Fibroblast of skin of left biceps (primary cell): ENCODE data around the gene ACP3.

Experiments used
- DNase-seq, 2 experiments: peaks; one replicate each; pipeline ENCODE4 v3.0.0-alpha.2; 2013; ENCODE audit warnings: low read depth in 2 of 2

The ACP3 gene

DNA sequence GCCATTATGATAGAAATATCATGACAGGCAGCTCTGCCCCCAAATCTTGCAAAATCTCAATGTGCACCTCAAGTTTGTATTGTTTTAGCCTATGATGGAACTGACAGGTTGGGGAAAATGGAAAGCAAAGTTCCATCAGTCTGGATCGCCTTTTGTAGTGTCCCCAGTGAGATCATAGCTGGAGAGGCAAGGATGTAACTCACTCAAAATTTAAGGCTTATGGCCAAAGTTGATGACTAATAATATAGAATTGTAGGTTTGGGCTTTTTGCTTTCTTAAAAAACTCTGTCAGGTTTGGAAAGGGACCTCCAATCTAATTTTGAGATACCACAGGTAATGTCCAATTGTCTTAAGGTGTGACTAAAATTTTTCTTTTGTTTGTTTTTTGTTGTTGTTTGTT is 1.4 kb upstream of the ACP3 start:
- DNase-seq, result no peak

DNA sequence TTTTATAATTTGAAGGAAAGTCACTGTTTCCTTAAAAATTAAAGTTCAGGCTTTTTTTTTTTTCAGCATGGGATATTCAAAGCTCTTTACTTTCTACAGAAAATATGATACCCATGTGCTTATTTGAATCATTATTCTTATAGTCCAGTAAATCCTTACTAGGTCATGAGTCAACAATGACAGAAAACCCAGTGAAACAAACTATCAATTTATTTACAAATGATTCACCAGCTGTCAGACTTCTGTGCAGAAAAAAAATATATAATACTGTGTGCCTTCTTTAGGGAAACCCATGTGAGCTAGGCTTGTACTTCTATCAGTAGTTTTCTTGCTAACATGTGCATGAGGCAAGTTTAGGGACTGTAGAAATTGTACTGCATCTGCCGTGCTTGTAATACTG is 1.2 kb downstream of the ACP3 start:
- no peak for DNase-seq

DNA sequence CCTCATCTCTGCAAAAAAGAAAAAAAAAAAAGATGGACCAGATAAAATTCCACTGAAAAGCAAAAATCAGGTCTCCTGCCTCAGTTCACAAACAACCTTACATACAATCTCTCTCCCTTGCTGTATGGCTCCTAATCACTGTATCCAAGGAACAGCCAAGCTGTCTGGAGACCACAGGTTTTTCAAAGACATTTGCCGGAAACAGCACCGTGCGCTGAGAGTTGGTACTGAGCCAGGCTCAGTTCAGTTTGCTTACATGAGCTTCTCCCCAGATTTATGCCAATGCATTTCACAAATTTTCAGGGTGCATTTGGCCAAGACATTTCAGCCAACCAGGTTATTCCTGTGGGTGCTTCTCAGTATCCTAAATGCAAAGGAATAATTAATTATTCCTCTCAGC is 4.1 kb downstream of the ACP3 start:
- no peak for DNase-seq

DNA sequence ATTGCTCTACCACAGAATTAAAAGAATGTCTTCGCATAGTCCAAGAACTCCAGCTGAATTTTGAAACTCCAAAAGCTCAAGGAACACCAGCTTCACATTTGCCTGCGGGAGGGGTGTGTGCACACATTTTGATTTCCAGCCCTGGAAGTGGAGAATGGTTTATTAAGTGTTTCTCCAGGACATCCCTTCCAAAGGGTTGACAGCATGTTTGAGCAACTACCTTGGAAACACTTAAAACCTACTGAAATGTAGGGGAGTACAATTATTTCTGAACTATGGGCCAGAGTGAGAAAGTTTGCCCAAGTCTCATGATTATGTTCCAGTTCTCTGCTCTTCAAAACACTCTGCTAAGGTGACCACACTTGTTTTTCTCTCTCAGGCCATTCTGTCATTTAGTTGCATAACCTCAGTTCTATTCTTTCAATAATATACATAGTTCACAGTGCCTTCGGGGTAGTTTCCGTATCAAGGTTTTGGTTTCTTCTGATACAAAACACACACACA is 7.9 kb downstream of the ACP3 start:
- DNase-seq, result no peak

DNA sequence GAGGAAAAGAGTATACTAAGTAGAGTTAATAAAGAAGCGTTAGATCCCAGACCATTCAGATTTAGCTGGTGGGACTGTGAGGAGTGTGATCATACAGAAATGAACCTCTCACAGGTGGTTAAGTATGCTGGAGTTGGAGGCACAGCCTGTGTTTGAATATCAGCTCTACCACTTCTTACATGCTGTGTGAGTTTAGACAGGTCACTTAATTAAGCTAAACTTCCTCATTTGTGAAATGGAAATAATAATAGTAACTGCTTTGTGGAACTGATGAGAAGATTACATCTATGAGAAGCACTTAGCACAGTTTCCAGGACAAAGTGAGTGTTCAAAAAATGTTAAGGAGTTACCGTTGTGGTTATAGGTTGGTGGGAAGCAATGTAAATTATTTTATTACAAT is 8.4 kb downstream of the ACP3 start:
- no peak for DNase-seq

DNA sequence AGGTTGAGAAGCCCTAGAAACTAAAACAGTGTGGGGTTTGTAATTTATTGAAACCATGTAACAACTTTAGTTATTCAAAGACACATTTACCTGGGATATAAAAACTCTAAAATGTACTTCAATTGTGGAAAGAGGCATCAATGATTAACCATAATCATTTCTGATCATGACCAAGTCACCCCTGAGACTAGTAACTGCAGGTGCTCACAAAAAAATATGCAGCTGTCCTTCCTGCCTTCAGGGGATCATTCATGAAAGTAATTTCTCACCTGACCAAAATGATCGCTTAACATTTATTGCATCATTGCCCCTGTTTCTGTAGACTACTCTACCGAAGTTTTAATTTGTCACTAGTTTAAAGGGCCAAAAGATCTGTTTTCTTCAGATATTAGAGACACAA is 9.0 kb downstream of the ACP3 start:
- DNase-seq, result no peak

DNA sequence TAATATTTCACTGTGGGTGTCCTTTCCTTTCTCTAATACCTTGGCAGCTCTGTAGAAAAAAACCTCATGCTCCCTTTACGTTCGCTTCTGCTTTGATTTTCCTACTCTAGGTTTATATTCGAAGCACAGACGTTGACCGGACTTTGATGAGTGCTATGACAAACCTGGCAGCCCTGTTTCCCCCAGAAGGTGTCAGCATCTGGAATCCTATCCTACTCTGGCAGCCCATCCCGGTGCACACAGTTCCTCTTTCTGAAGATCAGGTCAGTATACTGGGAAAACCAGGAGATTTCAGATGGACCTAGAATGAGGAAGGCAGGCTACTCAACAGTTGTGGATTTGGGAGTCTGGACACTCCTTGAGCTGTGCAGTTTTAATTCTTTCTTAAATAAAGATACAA is 14.9 kb downstream of the ACP3 start:
- no peak for DNase-seq

DNA sequence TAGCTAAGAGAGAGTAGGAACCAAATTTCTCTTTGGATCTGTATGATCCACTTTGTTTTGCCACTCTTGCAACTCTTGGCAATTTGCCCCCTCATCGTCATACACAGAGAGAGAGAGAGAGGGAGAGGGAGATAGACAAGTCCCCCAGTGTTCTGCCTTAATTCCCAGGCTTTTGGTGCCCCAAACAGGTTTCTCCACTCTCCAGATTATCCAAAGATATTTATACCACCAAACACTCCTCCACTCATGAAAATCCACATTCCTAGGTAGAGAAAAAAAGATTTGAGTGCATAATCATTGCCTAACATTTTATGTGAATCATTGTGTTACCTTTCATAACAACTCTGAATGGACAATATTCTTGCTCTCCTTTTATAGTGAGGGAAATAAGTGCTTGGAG is 15.3 kb downstream of the ACP3 start:
- no peak for DNase-seq

DNA sequence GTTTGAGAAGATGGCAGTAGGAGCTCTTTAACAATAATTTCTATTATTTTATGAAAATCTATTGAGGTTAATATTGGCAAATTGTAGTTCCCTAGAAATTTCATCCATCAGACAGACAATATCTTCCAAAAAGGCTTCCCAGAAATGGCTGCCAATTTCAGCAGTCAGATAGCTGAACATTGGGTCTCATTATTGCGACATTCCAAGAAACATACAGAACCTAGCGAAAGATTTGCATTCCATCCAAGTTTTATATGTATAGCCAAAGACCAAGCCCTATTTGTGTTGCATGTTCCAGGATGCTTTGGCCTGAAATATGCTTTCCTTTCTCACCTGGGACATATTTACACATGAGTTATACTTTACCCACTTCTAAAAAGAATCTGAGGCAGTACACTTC is 24.5 kb downstream of the ACP3 start:
- no peak for DNase-seq

DNA sequence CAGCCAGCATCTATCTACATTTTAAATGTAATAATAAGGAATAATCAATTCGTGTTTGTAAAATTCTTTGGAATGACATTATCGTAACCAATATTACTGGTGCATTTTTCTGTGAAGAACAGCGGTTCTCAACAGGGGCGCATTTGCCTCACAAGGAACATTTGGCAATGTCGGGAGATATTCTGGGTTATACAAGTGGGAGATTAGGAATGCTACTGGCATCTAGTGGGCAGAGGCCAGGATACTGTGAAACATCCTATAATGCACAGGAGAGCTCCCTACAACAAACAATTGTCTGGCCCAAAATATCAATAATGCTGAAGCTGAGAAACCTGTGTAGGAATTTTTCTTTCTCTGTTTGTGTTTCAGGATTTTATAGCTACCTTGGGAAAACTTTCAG is 25.0 kb downstream of the ACP3 start:
- DNase-seq, result no peak

DNA sequence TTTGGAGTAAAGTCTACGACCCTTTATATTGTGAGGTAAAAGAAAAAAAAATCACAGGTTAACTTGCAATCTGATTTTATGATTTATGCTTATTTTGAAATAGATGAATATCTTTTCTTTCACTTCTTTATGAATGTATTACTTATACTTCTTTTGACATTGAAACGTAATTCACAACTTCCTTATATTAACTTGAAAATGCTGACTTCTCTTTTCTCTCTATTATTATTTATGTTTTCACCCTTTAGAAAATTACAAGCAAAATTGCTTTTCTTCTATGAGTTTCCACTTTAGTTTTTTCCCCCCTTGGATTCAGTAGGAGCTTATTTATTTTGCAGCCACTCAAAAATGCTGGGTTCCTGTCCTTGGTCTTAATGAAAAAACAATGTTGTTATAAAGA is 25.4 kb downstream of the ACP3 start:
- DNase-seq, result no peak

DNA sequence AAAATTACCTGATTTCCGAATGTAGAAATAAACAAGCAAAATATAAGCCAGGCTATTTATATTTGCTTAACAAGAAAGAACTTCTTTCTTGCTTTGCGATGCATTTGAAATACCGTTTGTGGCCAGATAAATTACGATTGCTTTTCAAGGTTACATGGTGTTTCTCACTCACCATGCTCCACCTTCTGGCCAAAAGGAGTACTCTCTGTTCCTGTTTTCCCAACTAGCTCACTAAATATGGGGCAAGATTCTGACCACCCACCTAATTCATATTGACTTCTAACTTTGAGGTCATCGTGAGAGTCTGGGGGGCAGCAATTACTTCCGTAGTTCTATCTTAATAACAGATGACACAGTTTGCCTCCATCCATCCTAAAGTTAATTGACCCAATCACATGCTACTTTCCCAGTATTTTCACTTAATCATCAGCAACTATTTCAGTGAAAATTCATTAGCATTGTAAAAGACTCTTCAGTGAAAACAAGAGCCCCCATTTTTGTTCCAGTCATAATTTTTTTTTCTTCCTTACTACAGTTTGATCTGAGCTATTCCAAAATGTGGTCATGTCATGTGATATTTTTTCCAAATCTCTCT is 25.9 kb downstream of the ACP3 start:
- peak; percentile 10 to 22 for DNase-seq

DNA sequence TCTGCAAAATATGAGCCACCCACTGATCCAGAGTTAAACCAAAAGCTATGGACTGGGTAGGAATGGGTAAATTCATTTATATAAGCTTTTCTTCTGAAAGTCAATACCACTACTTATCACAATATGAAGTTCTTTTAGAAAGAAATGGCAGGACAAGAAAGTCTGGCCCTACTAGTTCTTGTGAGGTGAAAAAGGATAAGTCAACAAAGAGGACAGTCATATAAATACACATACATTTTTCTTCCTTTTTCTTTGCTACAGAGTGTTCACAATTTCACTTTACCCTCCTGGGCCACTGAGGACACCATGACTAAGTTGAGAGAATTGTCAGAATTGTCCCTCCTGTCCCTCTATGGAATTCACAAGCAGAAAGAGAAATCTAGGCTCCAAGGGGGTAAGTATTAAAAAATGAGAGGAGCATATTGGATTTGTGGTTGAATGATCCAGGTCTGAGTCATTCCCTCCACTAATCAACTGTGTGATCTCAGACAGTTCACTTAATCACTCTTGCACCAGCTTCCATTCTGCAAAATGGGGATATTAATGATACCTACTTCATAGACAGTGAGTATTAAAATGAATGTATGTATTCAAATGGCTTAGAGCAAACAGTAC is 27.6 kb downstream of the ACP3 start:
- no peak for DNase-seq

DNA sequence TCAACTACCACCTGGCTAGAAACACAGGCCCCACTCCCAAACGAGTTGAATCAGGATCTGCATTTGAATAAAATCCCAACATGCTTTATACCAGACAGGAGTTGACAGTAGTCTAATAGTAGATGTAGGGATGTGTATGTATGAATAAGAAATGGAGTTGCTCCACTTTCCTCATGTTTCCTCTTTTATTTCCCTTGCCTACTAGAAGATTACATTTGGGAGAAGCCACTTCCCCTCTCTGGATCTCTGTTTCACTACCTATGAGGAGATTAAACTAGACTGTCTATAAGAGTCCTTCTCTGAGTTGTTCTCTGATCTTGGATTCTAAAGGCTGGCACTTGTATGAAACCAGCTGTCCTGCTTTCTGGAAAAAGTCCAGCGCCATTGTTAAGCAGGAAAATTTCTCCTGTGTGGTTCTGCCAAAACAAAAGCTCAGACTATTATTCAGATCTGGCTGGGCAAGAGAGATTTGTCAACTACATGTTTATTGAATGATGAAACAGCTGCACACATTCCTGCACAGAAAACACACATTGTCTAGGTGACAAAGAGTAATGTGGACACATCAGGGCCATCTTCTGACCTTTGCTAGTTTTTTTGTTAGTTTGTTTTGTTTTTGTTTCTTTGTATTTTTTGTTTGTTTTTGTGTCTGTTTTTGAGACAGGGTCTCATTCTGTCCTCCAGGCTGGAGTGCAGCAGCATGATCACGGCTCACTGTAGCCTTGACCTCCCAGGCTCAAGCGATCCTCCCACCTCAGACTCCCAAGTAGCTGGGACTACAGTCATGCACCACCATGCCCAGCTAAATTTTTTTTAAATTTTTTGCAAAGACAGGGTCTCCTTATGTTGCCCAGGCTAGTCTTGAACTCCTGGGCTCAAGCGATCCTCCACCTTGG is 29.9 kb downstream of the ACP3 start:
- no peak for DNase-seq

DNA sequence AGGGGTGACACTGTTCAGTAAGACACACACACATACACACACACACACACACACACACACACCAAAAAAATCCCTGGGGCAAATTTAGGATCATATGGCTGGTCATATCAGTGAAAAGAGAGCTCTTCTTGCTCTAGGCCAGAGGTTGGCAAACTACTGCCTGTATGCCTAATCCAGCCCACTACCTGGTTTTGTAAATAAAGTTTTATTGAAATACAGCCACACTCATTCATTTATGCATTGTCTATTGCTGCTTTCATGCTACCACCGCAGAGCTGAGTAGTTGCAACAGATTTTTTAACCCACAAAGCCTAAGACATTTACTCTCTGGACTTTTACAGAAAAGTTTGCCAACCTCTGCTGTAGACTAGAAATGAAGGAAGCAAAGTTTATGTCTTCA is 30.6 kb downstream of the ACP3 start:
- DNase-seq, result no peak

DNA sequence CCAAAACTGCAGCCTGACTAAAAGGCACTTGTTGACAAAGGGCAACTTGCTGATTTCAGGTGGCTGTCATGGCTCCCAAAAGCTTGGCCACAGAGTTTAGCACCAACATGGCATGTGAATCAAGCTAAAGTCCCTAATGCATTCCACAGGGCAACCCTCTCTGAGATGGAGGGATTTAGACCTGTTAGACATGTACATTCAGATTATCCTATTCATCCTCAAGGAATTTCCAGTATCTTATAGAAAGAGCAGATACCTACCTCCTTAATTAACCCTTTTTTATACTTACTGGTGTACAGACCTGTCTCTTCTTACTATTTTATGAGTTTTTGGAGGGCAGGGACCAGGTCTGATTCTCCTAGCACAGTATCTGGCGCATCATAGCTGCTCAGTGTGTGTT is 31.3 kb downstream of the ACP3 start:
- DNase-seq, result no peak

DNA sequence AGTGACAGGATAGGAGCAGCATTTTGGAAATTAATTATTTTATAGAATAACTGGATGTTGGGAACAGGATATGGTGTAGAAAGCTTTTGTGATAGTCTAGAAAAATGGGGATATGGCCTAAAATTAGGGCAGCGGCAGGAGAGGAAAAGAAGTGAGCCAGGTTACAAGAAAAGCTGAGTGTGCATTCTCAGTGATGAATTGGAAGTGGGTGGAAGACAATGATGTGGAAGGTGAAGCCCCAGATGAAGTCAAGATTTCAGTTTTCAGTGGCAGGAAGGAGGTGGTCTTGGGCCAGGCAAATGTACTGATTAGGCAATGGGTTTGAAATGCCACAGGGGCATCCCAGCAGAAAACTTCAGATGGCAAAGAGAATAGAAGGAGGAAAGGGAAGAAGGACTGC is 33.6 kb downstream of the ACP3 start:
- no peak for DNase-seq

DNA sequence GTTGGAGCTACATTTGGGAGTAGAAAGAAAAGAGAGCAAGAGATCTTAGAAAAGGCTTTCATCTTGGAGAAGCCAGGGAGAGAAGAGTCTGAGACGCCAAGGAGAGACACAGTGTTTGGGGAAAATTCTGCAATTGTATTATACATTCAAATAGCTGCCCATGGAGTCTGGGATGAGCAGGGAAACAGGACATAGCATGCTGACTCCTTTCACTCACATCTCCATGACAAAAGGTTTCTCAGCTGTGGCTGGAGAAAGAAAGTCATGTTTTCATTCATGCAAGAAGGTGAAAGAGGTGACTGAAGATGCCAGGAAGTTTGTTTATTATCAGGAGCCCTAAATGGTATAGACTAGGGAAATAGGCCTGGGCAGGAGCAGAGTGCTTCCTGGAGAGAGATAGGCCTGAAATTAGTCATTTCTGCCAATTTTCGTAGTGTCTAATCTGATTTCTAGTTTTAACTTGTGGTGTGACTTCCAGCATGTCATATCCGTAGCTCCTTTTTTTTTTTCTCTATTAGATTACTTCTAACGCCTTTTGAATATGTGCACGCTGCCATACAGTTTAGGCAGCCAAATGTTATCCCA is 34.1 kb downstream of the ACP3 start:
- no peak for DNase-seq

DNA sequence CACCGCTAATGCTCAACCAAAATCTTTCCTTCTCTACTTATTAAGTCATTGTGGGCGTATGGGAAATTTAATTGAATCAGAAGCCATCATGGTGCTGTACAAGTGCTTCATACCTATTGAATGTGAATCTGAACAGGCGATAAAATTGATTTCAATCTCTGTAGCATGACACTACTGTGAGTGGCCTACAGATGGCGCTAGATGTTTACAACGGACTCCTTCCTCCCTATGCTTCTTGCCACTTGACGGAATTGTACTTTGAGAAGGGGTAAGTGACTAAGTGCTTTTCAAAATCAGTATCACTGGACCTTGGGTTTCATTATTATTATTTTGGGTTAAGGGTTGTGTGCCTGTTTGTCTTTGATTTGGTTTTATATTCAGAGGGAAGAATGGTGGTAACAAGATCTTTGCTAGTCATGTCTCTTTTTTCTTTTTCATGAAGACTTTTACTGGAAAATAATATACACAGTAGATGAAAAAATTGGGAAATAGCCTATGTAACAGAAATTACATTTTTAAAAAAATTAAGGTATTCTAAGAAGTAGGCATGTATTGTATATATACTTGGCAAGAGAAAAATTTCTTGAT is 35.4 kb downstream of the ACP3 start:
- DNase-seq, result peak; percentile 29 to 31

DNA sequence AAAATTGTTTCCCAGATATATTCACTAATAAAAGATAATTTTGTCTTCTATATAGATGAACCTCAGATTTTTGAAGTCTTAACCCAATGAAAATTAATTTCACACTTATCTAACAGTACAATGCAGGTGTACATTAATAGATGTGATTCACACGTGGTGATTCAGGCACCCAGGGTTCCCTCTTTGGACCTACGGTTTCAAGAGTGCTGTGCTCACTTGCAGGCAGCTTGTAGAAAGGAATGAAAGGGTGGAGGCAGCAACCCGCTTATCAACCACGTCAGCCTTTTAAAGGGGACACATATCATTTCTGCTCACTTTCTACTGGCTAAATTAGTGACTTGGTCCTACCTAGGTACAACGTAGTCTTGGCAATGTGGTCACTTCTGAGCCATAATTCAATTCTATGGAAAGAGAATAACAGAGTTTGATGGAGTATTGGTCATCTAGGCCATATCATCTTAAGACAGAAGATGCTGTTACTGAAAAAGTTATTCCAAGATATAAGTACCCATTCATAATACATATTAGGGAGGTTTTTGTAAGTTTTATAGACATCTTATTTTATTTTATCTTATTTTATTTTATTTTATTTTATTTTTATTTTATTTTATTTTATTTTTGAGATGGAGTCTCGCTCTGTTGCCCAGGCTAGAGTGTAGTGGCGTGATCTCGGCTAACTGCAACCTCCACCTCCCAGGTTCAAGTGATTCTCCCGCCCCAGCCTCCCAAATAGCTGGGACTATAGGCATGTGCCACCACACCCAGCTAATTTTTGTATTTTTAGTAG is 37.9 kb downstream of the ACP3 start:
- DNase-seq, result no peak

DNA sequence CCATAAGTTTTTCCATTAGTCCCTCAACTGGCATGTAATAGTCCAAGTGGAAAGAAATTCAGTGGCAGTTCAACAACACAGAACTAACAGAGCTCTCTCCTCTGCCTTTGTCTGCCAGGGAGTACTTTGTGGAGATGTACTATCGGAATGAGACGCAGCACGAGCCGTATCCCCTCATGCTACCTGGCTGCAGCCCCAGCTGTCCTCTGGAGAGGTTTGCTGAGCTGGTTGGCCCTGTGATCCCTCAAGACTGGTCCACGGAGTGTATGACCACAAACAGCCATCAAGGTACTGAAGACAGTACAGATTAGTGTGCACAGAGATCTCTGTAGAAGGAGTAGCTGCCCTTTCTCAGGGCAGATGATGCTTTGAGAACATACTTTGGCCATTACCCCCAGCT is 39.4 kb downstream of the ACP3 start:
- no peak for DNase-seq
